H1 (cell line): ENCODE results near the gene DCTN2. TPM values are rescaled to one million over a fixed set of nuclear protein-coding genes. Genes with fewer than 3 reads are reported as not detected.

Experiments used
- HDAC2 ChIP-seq, 2 experiments: fragments of 300-600 bp in 1 of 2; sonication (generic) in 1 of 2; IDR thresholded peaks; 2 replicates each; pipeline ENCODE4 v1.6.1; 2011 to 2012; ENCODE audit warnings: low read depth in 2 of 2, low read length in 2 of 2, mild to moderate bottlenecking in 2 of 2, moderate library complexity in 2 of 2, borderline replicate concordance in 1 of 2, inconsistent platforms in 1 of 2
- HDAC6 ChIP-seq: IDR thresholded peaks from one replicate; pipeline ENCODE4 v1.7.1; 2012; ENCODE audit warnings: low read depth, mild to moderate bottlenecking, inconsistent platforms, low read length, moderate library complexity
- KDM1A ChIP-seq: fragments of 200-600, 300-600 bp; sonication (generic); IDR thresholded peaks from 2 replicates; pipeline ENCODE4 v1.7.1; 2016; ENCODE audit warnings: mild to moderate bottlenecking, low read length, borderline replicate concordance
- KDM5A ChIP-seq: fragments of 200-600 bp; IDR thresholded peaks from 2 replicates; pipeline ENCODE4 v1.7.1; 2012; ENCODE audit warnings: mild to moderate bottlenecking, low read length, inconsistent platforms, mixed read lengths
- NANOG ChIP-seq: IDR thresholded peaks from 2 replicates; pipeline ENCODE4 v1.6.1; 2011; ENCODE audit warnings: low read length, low read depth, mild to moderate bottlenecking, inconsistent platforms; ENCODE audit not compliant: insufficient read depth, poor library complexity, severe bottlenecking
- SIRT6 ChIP-seq: IDR thresholded peaks from one replicate; pipeline ENCODE4 v1.7.1; 2012; ENCODE audit warnings: low read length, inconsistent platforms
- USF2 ChIP-seq: IDR thresholded peaks from 2 replicates; pipeline ENCODE4 v1.6.1; 2011; ENCODE audit warnings: low read length, improper control_type of control experiment
- polyA plus RNA-seq, 7 experiments: library from polyadenylated mRNA; depleted of rRNA in 3 of 7; stranded (reverse) in 5 of 7; unstranded in 2 of 7; fragments of >200 nt in 5 of 7; fragments of 200-250 nt in 2 of 7; gene quantifications; 1 replicate in 5 of 7; 2 replicates in 1 of 7; 4 replicates in 1 of 7; pipeline versions ENCODE4 v1.2.1 to v1.2.3, GENCODE V29; 2011 to 2013; ENCODE audit warnings: missing spikeins in 2 of 7, mixed read lengths in 2 of 7
- total RNA-seq: library from RNA; stranded (reverse); fragmentation: NEBNext Ultra II Directional; extraction: Animal tissue kit (Norgen Biotek cat#: 25700); gene quantifications from 2 replicates; pipeline ENCODE4 v1.2.1, GENCODE V29; 2021

The DCTN2 gene
- total and polyA plus RNA-seq, 2 of the 8 experiments (the other 6 are each of a cell fraction or from before 2014, with no cell fraction given), result 90.3 to 91.9 TPM

- TF ChIP-seq HDAC2 (IDR thresholded peaks at IDR 0.05; ENCODE audit: borderline replicate concordance in 1 of 2, low read depth in 2 of 2, low read length in 2 of 2) (no peak), USF2 (no peak), KDM5A (no peak), KDM1A (no peak), SIRT6 (no peak), NANOG (no peak), HDAC6 (no peak)
These were observed 23.0 kb downstream of the DCTN2 start (continued) for GRCh38 chr12:57523706-57524614.
